WTC11 (cell line): ENCODE results near the gene SKAP1. TPM values are rescaled to one million over a fixed set of nuclear protein-coding genes. Genes with fewer than 3 reads are reported as not detected.

Experiments used
- ATAC-seq: fragments of 200-7000 bp; cut with Tn5 transposase; 2 replicates; pipeline ENCODE4 v1.10.0; 2021; ENCODE audit warnings: mild to moderate bottlenecking, moderate library complexity
- CTCF ChIA-PET: fragments of 300-600 bp; sonication (Branson Sonifier 250); formaldehyde crosslinking; loops from one replicate; lab custom pipeline; 2021; ENCODE audit warnings: antibody characterized with exemption; lab: Charles Lee
- POLR2A ChIA-PET: fragments of 350-600 bp; sonication (Branson Sonifier 250); formaldehyde crosslinking; loops from one replicate; lab custom pipeline; 2021; ENCODE audit warnings: antibody characterized with exemption; lab: Charles Lee
- DNase-seq: peaks from one replicate; pipeline ENCODE4 v3.0.0; 2021; ENCODE audit warnings: low spot score
- H3K27ac Mint-ChIP-seq: 2 replicates; pipeline ENCODE4 v1.8.0; 2021; ENCODE audit warnings: mixed read lengths
- H3K27me3 Mint-ChIP-seq: 2 replicates; pipeline ENCODE4 v1.8.0; 2021; ENCODE audit warnings: low read depth, mild to moderate bottlenecking, moderate library complexity, mixed read lengths
- H3K36me3 Mint-ChIP-seq: 2 replicates; pipeline ENCODE4 v1.8.0; 2021; ENCODE audit warnings: mixed read lengths
- H3K4me1 Mint-ChIP-seq: 2 replicates; pipeline ENCODE4 v1.8.0; 2022; ENCODE audit warnings: mixed read lengths
- H3K4me3 Mint-ChIP-seq: 2 replicates; pipeline ENCODE4 v1.8.0; 2021; ENCODE audit warnings: mild to moderate bottlenecking, moderate library complexity, mixed read lengths
- H3K9me3 Mint-ChIP-seq: 2 replicates; pipeline ENCODE4 v1.8.0; 2021; ENCODE audit warnings: mixed read lengths
- ARID4B ChIP-seq: sonication (generic); formaldehyde crosslinking; IDR thresholded peaks from 2 replicates; pipeline ENCODE4 v1.8.0; 2023; ENCODE audit warnings: missing genetic modification reagents, mild to moderate bottlenecking, borderline replicate concordance
- CREM ChIP-seq: sonication (generic); formaldehyde crosslinking; IDR thresholded peaks from 2 replicates; pipeline ENCODE4 v1.8.1; 2022; ENCODE audit warnings: mild to moderate bottlenecking, missing genetic modification reagents, moderate library complexity
- CTCF ChIP-seq: fragments of 200-600 bp; IDR thresholded peaks from 2 replicates; pipeline ENCODE4 v1.8.0; 2022; ENCODE audit warnings: antibody characterized with exemption
- E2F5 ChIP-seq: sonication (generic); formaldehyde crosslinking; IDR thresholded peaks from 2 replicates; pipeline ENCODE4 v1.8.1; 2022; ENCODE audit warnings: mild to moderate bottlenecking, moderate library complexity, missing genetic modification reagents
- ETV6 ChIP-seq: sonication (generic); formaldehyde crosslinking; IDR thresholded peaks from 2 replicates; pipeline ENCODE4 v1.8.1; 2022; ENCODE audit warnings: mild to moderate bottlenecking, missing genetic modification reagents
- MAX ChIP-seq: sonication (generic); formaldehyde crosslinking; IDR thresholded peaks from 2 replicates; pipeline ENCODE4 v1.8.0; 2022; ENCODE audit warnings: mild to moderate bottlenecking, missing genetic modification reagents
- NR1H2 ChIP-seq: sonication (generic); formaldehyde crosslinking; IDR thresholded peaks from 2 replicates; pipeline ENCODE4 v1.9.0; 2021; ENCODE audit warnings: mild to moderate bottlenecking, moderate library complexity, missing genetic modification reagents
- RELA ChIP-seq: sonication (generic); formaldehyde crosslinking; IDR thresholded peaks from 2 replicates; pipeline ENCODE4 v1.8.1; 2022; ENCODE audit warnings: missing genetic modification reagents, mild to moderate bottlenecking, borderline replicate concordance
- RORB ChIP-seq: fragments of 250-450 bp; sonication (Bioruptor Pico); IDR thresholded peaks from 2 replicates; pipeline ENCODE4 v1.9.0; 2021; ENCODE audit warnings: mild to moderate bottlenecking
- TEAD1 ChIP-seq: sonication (generic); formaldehyde crosslinking; IDR thresholded peaks from 2 replicates; pipeline ENCODE4 v1.8.0; 2022; ENCODE audit warnings: mild to moderate bottlenecking, missing genetic modification reagents
- ZBTB43 ChIP-seq: sonication (generic); formaldehyde crosslinking; IDR thresholded peaks from 2 replicates; pipeline ENCODE4 v1.8.1; 2023; ENCODE audit warnings: mild to moderate bottlenecking, missing genetic modification reagents
- ZNF121 ChIP-seq: sonication (generic); formaldehyde crosslinking; IDR thresholded peaks from 2 replicates; pipeline ENCODE4 v1.8.0; 2023; ENCODE audit warnings: missing genetic modification reagents
- ZNF281 ChIP-seq: sonication (generic); formaldehyde crosslinking; IDR thresholded peaks from 2 replicates; pipeline ENCODE4 v1.8.0; 2023; ENCODE audit warnings: mild to moderate bottlenecking, missing genetic modification reagents
- ZSCAN18 ChIP-seq: fragments of 250-450 bp; sonication (Bioruptor Pico); IDR thresholded peaks from 2 replicates; pipeline ENCODE4 v2.1.2; 2022; ENCODE audit warnings: mild to moderate bottlenecking, moderate library complexity
- total RNA-seq: library from RNA; stranded (reverse); gene quantifications from 3 replicates; pipeline ENCODE4 v1.2.3, GENCODE V29; 2021
- TF ChIP-seq, protein P1 (sequence below): sonication (generic); formaldehyde crosslinking; IDR thresholded peaks from 2 replicates; pipeline ENCODE4 v1.8.0; 2022; ENCODE audit warnings: missing genetic modification reagents

Gene SKAP1
- total RNA-seq, 1 experiment from 2014 or later, result not detected

GRCh38 chr17:48102043-48102750, 327.8 kb downstream of the SKAP1 start (continued):
- TF ChIP-seq, protein P1, sequence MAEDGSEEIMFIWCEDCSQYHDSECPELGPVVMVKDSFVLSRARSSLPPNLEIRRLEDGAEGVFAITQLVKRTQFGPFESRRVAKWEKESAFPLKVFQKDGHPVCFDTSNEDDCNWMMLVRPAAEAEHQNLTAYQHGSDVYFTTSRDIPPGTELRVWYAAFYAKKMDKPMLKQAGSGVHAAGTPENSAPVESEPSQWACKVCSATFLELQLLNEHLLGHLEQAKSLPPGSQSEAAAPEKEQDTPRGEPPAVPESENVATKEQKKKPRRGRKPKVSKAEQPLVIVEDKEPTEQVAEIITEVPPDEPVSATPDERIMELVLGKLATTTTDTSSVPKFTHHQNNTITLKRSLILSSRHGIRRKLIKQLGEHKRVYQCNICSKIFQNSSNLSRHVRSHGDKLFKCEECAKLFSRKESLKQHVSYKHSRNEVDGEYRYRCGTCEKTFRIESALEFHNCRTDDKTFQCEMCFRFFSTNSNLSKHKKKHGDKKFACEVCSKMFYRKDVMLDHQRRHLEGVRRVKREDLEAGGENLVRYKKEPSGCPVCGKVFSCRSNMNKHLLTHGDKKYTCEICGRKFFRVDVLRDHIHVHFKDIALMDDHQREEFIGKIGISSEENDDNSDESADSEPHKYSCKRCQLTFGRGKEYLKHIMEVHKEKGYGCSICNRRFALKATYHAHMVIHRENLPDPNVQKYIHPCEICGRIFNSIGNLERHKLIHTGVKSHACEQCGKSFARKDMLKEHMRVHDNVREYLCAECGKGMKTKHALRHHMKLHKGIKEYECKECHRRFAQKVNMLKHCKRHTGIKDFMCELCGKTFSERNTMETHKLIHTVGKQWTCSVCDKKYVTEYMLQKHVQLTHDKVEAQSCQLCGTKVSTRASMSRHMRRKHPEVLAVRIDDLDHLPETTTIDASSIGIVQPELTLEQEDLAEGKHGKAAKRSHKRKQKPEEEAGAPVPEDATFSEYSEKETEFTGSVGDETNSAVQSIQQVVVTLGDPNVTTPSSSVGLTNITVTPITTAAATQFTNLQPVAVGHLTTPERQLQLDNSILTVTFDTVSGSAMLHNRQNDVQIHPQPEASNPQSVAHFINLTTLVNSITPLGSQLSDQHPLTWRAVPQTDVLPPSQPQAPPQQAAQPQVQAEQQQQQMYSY (CRISPR knock-in tag), result no peak
- TF ChIP-seq RELA (CRISPR knock-in tag), result no peak
- no peak for TF ChIP-seq RORB
- TF ChIP-seq ETV6 (CRISPR knock-in tag), result no peak

GRCh38 chr17:48101012-48101720, 328.8 kb downstream of the SKAP1 start, which contains the start of gene CBX1:
Gene CBX1, minus strand, starts transcription at chr17:48101478. Its CDS starts 24,474 bp downstream, at chr17:48077004.
- ATAC-seq, result peak; percentile 90
- TF ChIP-seq CREM (CRISPR knock-in tag), result 0 out of 2 replicates have a peak, but pooled peaks have one; percentile 11
- no peak for TF ChIP-seq CTCF
- no peak for TF ChIP-seq ZSCAN18
- TF ChIP-seq TEAD1, result peak; percentile 84; the same call in 1 of the 2 replicates
- TF ChIP-seq NR1H2, result no peak
- peak; percentile 85 for TF ChIP-seq E2F5 (CRISPR knock-in tag)
- TF ChIP-seq MAX (CRISPR knock-in tag), result peak; percentile 86
- TF ChIP-seq ZBTB43 (CRISPR knock-in tag), result 0 out of 2 replicates have a peak, but pooled peaks have one; percentile 39
- TF ChIP-seq ZNF281 (CRISPR knock-in tag), result peak; percentile 69; the same call in 1 of the 2 replicates
- TF ChIP-seq ARID4B, result peak; percentile 95
- peak; percentile 17; the same call in 1 of the 2 replicates for TF ChIP-seq ZNF121 (CRISPR knock-in tag)

More at GRCh38 chr17:48101012-48101720, 328.8 kb downstream of the SKAP1 start, which contains the start of gene CBX1:
- H3K9me3 Mint-ChIP-seq, result peaks cover 10% of the 10 kb centered on the region
- no peaks in the 10 kb centered on the region for H3K36me3 Mint-ChIP-seq
- peak; percentile 97 for DNase-seq
- H3K4me1 Mint-ChIP-seq, result peaks cover 11% of the 10 kb centered on the region
- peak within 1 kb of the TSS; percentile 87 for H3K4me3 Mint-ChIP-seq
- ChIA-PET CTCF (interaction anchor here (0.5 to 3.3 kb wide), 13 partner anchors 21 to 307 kb away, joined by 3 to 19 read pairs (median 3); no protein-coding TSS in a partner anchor), POLR2A (interaction anchor here (0.7 to 1.5 kb wide), 8 partner anchors 17 to 52 kb away, joined by 3 to 8 read pairs (median 4); no protein-coding TSS in a partner anchor)
- H3K27ac Mint-ChIP-seq, result peak within 1 kb of the TSS; percentile 97
- H3K27me3 Mint-ChIP-seq, result peaks cover 5% of the 10 kb centered on the region; the same call in 1 of the 2 replicates
